DOHH2 (cell line): ENCODE measurements around the gene PTPDC1.

Experiments
- H3F3A ChIP-seq: fragments of 200-600 bp; sonication (generic), shearing (Covaris generic); 2 replicates; pipeline ENCODE4 v1.6.0; 2016; ENCODE audit warnings: antibody characterized with exemption, mild to moderate bottlenecking; ENCODE audit not compliant: control insufficient read depth, insufficient read depth
- H3K27ac ChIP-seq: fragments of 200-600 bp; sonication (generic); 2 replicates; pipeline ENCODE4 v1.5.1; 2014; ENCODE audit warnings: low read depth, mild to moderate bottlenecking, low read length, moderate library complexity
- H3K27me3 ChIP-seq: fragments of 200-600 bp; sonication (generic); 2 replicates; pipeline ENCODE4 v1.6.1; 2014; ENCODE audit warnings: mild to moderate bottlenecking, low read length, mixed read lengths; ENCODE audit not compliant: control insufficient read depth
- H3K36me3 ChIP-seq: fragments of 200-600 bp; sonication (generic); 2 replicates; pipeline ENCODE4 v1.6.1; 2014; ENCODE audit warnings: mild to moderate bottlenecking, low read length, moderate library complexity, mixed read lengths; ENCODE audit not compliant: control insufficient read depth
- H3K4me1 ChIP-seq: fragments of 200-600 bp; sonication (generic); 2 replicates; pipeline ENCODE4 v1.6.1; 2014; ENCODE audit warnings: mild to moderate bottlenecking, low read length, mixed read lengths; ENCODE audit not compliant: control insufficient read depth
- H3K4me2 ChIP-seq: fragments of 200-600 bp; sonication (generic); 2 replicates; pipeline ENCODE4 v1.6.0; 2014; ENCODE audit warnings: mild to moderate bottlenecking, low read length, moderate library complexity
- H3K4me3 ChIP-seq: fragments of 200-600 bp; sonication (generic); 2 replicates; pipeline ENCODE4 v1.5.1; 2014; ENCODE audit warnings: mild to moderate bottlenecking, low read length, mixed read lengths
- H3K79me2 ChIP-seq: fragments of 200-600 bp; sonication (generic); 2 replicates; pipeline ENCODE4 v1.6.1; 2014; ENCODE audit warnings: mild to moderate bottlenecking, low read length, mixed read lengths; ENCODE audit not compliant: control insufficient read depth
- H3K9me2 ChIP-seq: fragments of 200-600 bp; sonication (generic); replicated peaks from 2 replicates; pipeline ENCODE4 v1.6.1; 2014; ENCODE audit warnings: mild to moderate bottlenecking, low read length, mixed read lengths; ENCODE audit not compliant: control insufficient read depth
- H3K9me3 ChIP-seq: fragments of 200-600 bp; sonication (generic); 2 replicates; pipeline ENCODE4 v1.6.1; 2014; ENCODE audit warnings: antibody characterized with exemption, low read length, mixed read lengths; ENCODE audit not compliant: control insufficient read depth, insufficient read depth
- H4K20me1 ChIP-seq: fragments of 200-600 bp; sonication (generic); 2 replicates; pipeline ENCODE4 v1.6.0; 2014; ENCODE audit warnings: low read depth, mild to moderate bottlenecking, antibody characterized with exemption, low read length, moderate library complexity; ENCODE audit not compliant: control insufficient read depth, insufficient read depth
- EZH2phosphoT487 ChIP-seq: fragments of 200-600 bp; sonication (generic); IDR thresholded peaks from 2 replicates; pipeline ENCODE4 v1.6.1; 2017; ENCODE audit warnings: borderline replicate concordance, mild to moderate bottlenecking, antibody characterized with exemption, low read length, moderate library complexity, mixed read lengths
- TF ChIP-seq, protein P1 (sequence below): fragments of 200-600 bp; sonication (generic); IDR thresholded peaks from one replicate; pipeline ENCODE4 v1.5.1; 2014; ENCODE audit warnings: antibody characterized with exemption, mild to moderate bottlenecking, low read depth, low read length; ENCODE audit not compliant: poor library complexity, severe bottlenecking

Gene PTPDC1

GRCh38 chr9:94157050-94157801 lies 73.0 kb downstream of the PTPDC1 start:
- Histone ChIP-seq H4K20me1 (no peaks in the 10 kb centered on the region), H3K27ac (no peak overlapping the region), H3F3A (peaks cover 5% of the 10 kb centered on the region; the same call in 1 of the 2 replicates), H3K4me1 (peaks cover 35% of the 10 kb centered on the region), H3K36me3 (no peaks in the 10 kb centered on the region), H3K79me2 (no peaks in the 10 kb centered on the region), H3K4me2 (no peak overlapping the region), H3K9me2 (no peaks in the 10 kb centered on the region), H3K27me3 (no peaks in the 10 kb centered on the region), H3K9me3 (no peaks in the 10 kb centered on the region), H3K4me3 (no peak overlapping the region)
- TF ChIP-seq, protein P1, sequence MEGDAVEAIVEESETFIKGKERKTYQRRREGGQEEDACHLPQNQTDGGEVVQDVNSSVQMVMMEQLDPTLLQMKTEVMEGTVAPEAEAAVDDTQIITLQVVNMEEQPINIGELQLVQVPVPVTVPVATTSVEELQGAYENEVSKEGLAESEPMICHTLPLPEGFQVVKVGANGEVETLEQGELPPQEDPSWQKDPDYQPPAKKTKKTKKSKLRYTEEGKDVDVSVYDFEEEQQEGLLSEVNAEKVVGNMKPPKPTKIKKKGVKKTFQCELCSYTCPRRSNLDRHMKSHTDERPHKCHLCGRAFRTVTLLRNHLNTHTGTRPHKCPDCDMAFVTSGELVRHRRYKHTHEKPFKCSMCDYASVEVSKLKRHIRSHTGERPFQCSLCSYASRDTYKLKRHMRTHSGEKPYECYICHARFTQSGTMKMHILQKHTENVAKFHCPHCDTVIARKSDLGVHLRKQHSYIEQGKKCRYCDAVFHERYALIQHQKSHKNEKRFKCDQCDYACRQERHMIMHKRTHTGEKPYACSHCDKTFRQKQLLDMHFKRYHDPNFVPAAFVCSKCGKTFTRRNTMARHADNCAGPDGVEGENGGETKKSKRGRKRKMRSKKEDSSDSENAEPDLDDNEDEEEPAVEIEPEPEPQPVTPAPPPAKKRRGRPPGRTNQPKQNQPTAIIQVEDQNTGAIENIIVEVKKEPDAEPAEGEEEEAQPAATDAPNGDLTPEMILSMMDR: no peak
- no peak for TF ChIP-seq EZH2phosphoT487
